Thyroid gland (tissue), 4 donors: ENCODE data around the gene GRIFIN.

Experiments used
- POLR2A ChIP-seq, 2 donors: fragments of 450-650 bp; IDR thresholded peaks; one replicate each; pipeline ENCODE4 v1.6.1; 2017; ENCODE audit warnings: antibody characterized with exemption in 2 of 2, mild to moderate bottlenecking in 2 of 2, moderate library complexity in 1 of 2
- TF ChIP-seq, protein P1 (sequence below), 6 experiments: fragments of 200-600 bp in 3 of 6; fragments of 450-650 bp in 3 of 6; sonication (generic) in 3 of 6; IDR thresholded peaks; one replicate each; pipeline ENCODE4 v1.5.1; 2016 to 2019; ENCODE audit warnings: antibody characterized with exemption in 6 of 6, mild to moderate bottlenecking in 2 of 6, inconsistent platforms in 1 of 6, moderate library complexity in 1 of 6

DNA sequence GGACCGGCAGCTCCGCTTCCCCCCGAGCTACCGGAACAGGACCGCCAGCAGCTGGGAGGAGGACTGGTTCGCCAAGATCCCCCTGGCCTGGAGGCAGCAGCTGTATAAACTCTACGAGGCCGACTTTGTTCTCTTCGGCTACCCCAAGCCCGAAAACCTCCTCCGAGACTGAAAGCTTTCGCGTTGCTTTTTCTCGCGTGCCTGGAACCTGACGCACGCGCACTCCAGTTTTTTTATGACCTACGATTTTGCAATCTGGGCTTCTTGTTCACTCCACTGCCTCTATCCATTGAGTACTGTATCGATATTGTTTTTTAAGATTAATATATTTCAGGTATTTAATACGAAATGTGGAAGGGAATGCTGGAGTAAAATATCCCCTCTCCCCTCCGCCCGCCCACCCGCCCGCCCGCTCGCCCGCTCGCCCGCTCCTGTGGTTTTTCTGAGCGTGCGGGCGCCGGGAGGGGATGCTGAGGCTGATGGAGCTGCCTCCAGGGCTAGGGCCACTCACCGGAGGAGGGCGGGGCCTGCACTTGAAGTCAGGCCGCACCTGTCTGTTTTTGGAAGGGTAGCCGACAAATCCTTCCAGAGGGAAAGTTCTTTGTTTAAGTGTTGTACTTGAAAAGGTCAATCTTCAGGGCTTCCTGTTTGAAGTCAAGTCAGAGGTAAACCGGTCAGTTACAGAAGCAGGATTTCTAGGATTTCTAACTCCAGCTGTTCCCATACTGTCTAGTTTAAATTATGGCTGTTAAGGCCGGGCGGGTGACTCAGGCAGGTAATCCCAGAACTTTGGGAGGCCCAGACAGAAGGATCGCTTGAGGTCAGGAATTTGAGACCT lies 42.3 kb downstream of the GRIFIN start:
- TF ChIP-seq, protein P1, sequence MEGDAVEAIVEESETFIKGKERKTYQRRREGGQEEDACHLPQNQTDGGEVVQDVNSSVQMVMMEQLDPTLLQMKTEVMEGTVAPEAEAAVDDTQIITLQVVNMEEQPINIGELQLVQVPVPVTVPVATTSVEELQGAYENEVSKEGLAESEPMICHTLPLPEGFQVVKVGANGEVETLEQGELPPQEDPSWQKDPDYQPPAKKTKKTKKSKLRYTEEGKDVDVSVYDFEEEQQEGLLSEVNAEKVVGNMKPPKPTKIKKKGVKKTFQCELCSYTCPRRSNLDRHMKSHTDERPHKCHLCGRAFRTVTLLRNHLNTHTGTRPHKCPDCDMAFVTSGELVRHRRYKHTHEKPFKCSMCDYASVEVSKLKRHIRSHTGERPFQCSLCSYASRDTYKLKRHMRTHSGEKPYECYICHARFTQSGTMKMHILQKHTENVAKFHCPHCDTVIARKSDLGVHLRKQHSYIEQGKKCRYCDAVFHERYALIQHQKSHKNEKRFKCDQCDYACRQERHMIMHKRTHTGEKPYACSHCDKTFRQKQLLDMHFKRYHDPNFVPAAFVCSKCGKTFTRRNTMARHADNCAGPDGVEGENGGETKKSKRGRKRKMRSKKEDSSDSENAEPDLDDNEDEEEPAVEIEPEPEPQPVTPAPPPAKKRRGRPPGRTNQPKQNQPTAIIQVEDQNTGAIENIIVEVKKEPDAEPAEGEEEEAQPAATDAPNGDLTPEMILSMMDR (IDR thresholded peaks at IDR 0.05): no peak
- TF ChIP-seq POLR2A (IDR thresholded peaks at IDR 0.05): no peak
